Measurements from ENCODE around the gene NECTIN3. TPM values are rescaled to one million over a fixed set of nuclear protein-coding genes. Genes with fewer than 3 reads are reported as not detected.

Gene NECTIN3
- total RNA-seq, 4 donors from 2014 or later = 16.0 to 33.4 (median 30.3) TPM

- no peak for DNase-seq (ENCODE audit: low spot score)
- no peak for ATAC-seq (ENCODE audit: low FRiP score)
- no peak for TF ChIP-seq CTCF (IDR thresholded peaks at IDR 0.05)
Measured at GRCh38 chr3:111069974-111070771, 1.4 kb upstream of the NECTIN3 start.

- TF ChIP-seq CTCF (IDR thresholded peaks at IDR 0.05) = no peak
- ATAC-seq (ENCODE audit: low FRiP score) (peak; percentile 37), DNase-seq (ENCODE audit: low spot score) (peak; percentile 46)
Measured at GRCh38 chr3:111070772-111071256, 802 bp upstream of the NECTIN3 start.

- DNase-seq (ENCODE audit: low spot score) = no peak
- peak; percentile 28 for ATAC-seq (ENCODE audit: low FRiP score)
- no peak for TF ChIP-seq CTCF (IDR thresholded peaks at IDR 0.05)
Measured at GRCh38 chr3:111072031-111072921, 660 bp downstream of the NECTIN3 start.

- no peak for TF ChIP-seq CTCF (IDR thresholded peaks at IDR 0.05)
- ATAC-seq (ENCODE audit: low FRiP score) (no peak), DNase-seq (ENCODE audit: low spot score) (no peak)
Measured at GRCh38 chr3:111073218-111073617, 1.6 kb downstream of the NECTIN3 start.

- ATAC-seq (ENCODE audit: low FRiP score) = no peak
- DNase-seq (ENCODE audit: low spot score) = no peak
- no peak for TF ChIP-seq CTCF (IDR thresholded peaks at IDR 0.05)
Measured at GRCh38 chr3:111076732-111077131, 5.1 kb downstream of the NECTIN3 start.

- no peak for TF ChIP-seq CTCF (IDR thresholded peaks at IDR 0.05)
- DNase-seq (ENCODE audit: low spot score) (no peak), ATAC-seq (ENCODE audit: low FRiP score) (no peak)
Measured at GRCh38 chr3:111077369-111077768, 5.8 kb downstream of the NECTIN3 start.

All from omental fat pad (tissue), 4 donors.